ENCODE measurements around the gene GRAMD1A. TPM values are rescaled to one million over a fixed set of nuclear protein-coding genes. Genes with fewer than 3 reads are reported as not detected.

Gene GRAMD1A
- total RNA-seq, 1 experiment from 2014 or later, result 62.7 TPM

- ChIA-PET CTCF (no interaction called here), POLR2A (ENCODE audit: unreplicated experiment) (no interaction called here)
- intact Hi-C loops (cut with micrococcal nuclease; ENCODE audit: unreplicated experiment), result no loop called here
- Histone ChIP-seq H4K20me1 (ENCODE audit: insufficient read depth) (no peaks in the 10 kb centered on the region), H3K27me3 (ENCODE audit: insufficient read depth, low read depth) (no peaks in the 10 kb centered on the region), H3K27ac (no peak overlapping the region), H3K9me3 (ENCODE audit: insufficient read depth, low read depth) (no peaks in the 10 kb centered on the region), H3F3A (ENCODE audit: insufficient read depth, low read depth) (peaks cover 11% of the 10 kb centered on the region; the same call in 1 of the 2 replicates), H2AFZ (no peak overlapping the region), H3K9me2 (ENCODE audit: insufficient read depth) (no peaks in the 10 kb centered on the region), H3K4me3 (no peak overlapping the region), H3K4me2 (no peak overlapping the region), H3K36me3 (ENCODE audit: low read depth) (no peaks in the 10 kb centered on the region), H3K4me1 (replicated peaks; ENCODE audit: insufficient read depth) (no peaks in the 10 kb centered on the region), H3K79me2 (ENCODE audit: low read depth) (no peaks in the 10 kb centered on the region)
- no peak for DNase-seq
- BruUV-seq (replicated peaks), result no TSS peak
- TF ChIP-seq EZH2 (IDR thresholded peaks at IDR 0.05; ENCODE audit: low read depth) (no peak), CTCF (conservative IDR thresholded peaks at IDR 0.05) (no peak)
Observed at GRCh38 chr19:35022460-35022859, 22.3 kb downstream of the GRAMD1A start.

GRCh38 chr19:35023428-35023827, 23.3 kb downstream of the GRAMD1A start:
- no peaks in the 10 kb centered on the region for H3K9me3 ChIP-seq (ENCODE audit: insufficient read depth, low read depth)
- no peak for TF ChIP-seq CTCF (conservative IDR thresholded peaks at IDR 0.05)
- TF ChIP-seq EZH2 (IDR thresholded peaks at IDR 0.05; ENCODE audit: low read depth), result no peak
- no peak overlapping the region for H3K27ac ChIP-seq
- H3K4me1 ChIP-seq (replicated peaks; ENCODE audit: insufficient read depth), result no peaks in the 10 kb centered on the region
- intact Hi-C loops (cut with micrococcal nuclease; ENCODE audit: unreplicated experiment), result no loop called here
- no peaks in the 10 kb centered on the region for H3K79me2 ChIP-seq (ENCODE audit: low read depth)
- BruUV-seq (replicated peaks), result no TSS peak
- H3K9me2 ChIP-seq (ENCODE audit: insufficient read depth), result no peaks in the 10 kb centered on the region
- H3K4me3 ChIP-seq, result no peak overlapping the region
- POLR2A ChIA-PET (ENCODE audit: unreplicated experiment), result no interaction called here
- H4K20me1 ChIP-seq (ENCODE audit: insufficient read depth), result no peaks in the 10 kb centered on the region
- H3K4me2 ChIP-seq, result no peak overlapping the region
- CTCF ChIA-PET, result no interaction called here
- H3K27me3 ChIP-seq (ENCODE audit: insufficient read depth, low read depth), result no peaks in the 10 kb centered on the region
- peaks cover 13% of the 10 kb centered on the region; the same call in 1 of the 2 replicates for H3F3A ChIP-seq (ENCODE audit: insufficient read depth, low read depth)
- DNase-seq, result no peak
- H2AFZ ChIP-seq, result no peak overlapping the region
- no peaks in the 10 kb centered on the region for H3K36me3 ChIP-seq (ENCODE audit: low read depth)

GRCh38 chr19:35024095-35024494, 24.0 kb downstream of the GRAMD1A start:
- H3K27me3 ChIP-seq (ENCODE audit: insufficient read depth, low read depth), result no peaks in the 10 kb centered on the region
- H4K20me1 ChIP-seq (ENCODE audit: insufficient read depth), result no peaks in the 10 kb centered on the region
- H3K79me2 ChIP-seq (ENCODE audit: low read depth), result no peaks in the 10 kb centered on the region
- no TSS peak for BruUV-seq (replicated peaks)
- H3K36me3 ChIP-seq (ENCODE audit: low read depth), result no peaks in the 10 kb centered on the region
- no peaks in the 10 kb centered on the region for H3K9me3 ChIP-seq (ENCODE audit: insufficient read depth, low read depth)
- TF ChIP-seq EZH2 (IDR thresholded peaks at IDR 0.05; ENCODE audit: low read depth) (no peak), CTCF (conservative IDR thresholded peaks at IDR 0.05) (no peak)
- no peaks in the 10 kb centered on the region for H3K4me1 ChIP-seq (replicated peaks; ENCODE audit: insufficient read depth)
- intact Hi-C loops (cut with micrococcal nuclease; ENCODE audit: unreplicated experiment), result no loop called here
- DNase-seq, result no peak
- ChIA-PET CTCF (no interaction called here), POLR2A (ENCODE audit: unreplicated experiment) (no interaction called here)
- peaks cover 13% of the 10 kb centered on the region; the same call in 1 of the 2 replicates for H3F3A ChIP-seq (ENCODE audit: insufficient read depth, low read depth)
- no peak overlapping the region for H2AFZ ChIP-seq
- H3K27ac ChIP-seq, result no peak overlapping the region
- H3K4me2 ChIP-seq, result no peak overlapping the region
- H3K9me2 ChIP-seq (ENCODE audit: insufficient read depth), result no peaks in the 10 kb centered on the region
- H3K4me3 ChIP-seq, result no peak overlapping the region

All from PC-9 (cell line).